Left colon (tissue), 2 donors: ENCODE results near the gene INPP5D. TPM values are rescaled to one million over a fixed set of nuclear protein-coding genes. Genes with fewer than 3 reads are reported as not detected.
"Not testable (repeated sequence)": the region's sequence is repeated elsewhere in the genome, so short reads cannot be mapped to it uniquely, and the experiment has no call there.

ENCODE experiments used
- ATAC-seq: fragments of 200-7000 bp; cut with Tn5 transposase; one replicate; pipeline ENCODE4 v1.9.1; 2020; ENCODE audit warnings: mild to moderate bottlenecking, moderate library complexity
- DNase-seq, 2 donors: peaks; one replicate each; pipeline ENCODE4 v3.0.0-alpha.2; 2020
- intact Hi-C, 2 donors: fragments of 100-400 bp; cut with DNase I in 1 of 2; cut with micrococcal nuclease in 1 of 2; formaldehyde crosslinking; loops; one replicate each; pipeline versions ENCODE4 v1.11.2 to v1.14.0; 2022; cut with DNase I, micrococcal nuclease
- total RNA-seq, 2 donors: library from RNA; stranded (reverse); fragmentation: NEBNext Ultra II Directional; extraction: Animal tissue kit (Norgen Biotek cat#: 25700); gene quantifications; one replicate each; pipeline ENCODE4 v1.2.1, GENCODE V29; 2021
- donor health status: DM: no; HTN: no; CAD: no.
- donor health status: DM: yes; HTN: yes; CAD: no.

INPP5D gene
- total RNA-seq, 2 donors from 2014 or later = 6.6 to 10.6 TPM

- ATAC-seq (peak; percentile 31), DNase-seq (peak; percentile 49 to 64)
- intact Hi-C loops = no loop called here
These were observed 24.3 kb downstream of the INPP5D start for GRCh38 chr2:233084488-233084887.

DNA sequence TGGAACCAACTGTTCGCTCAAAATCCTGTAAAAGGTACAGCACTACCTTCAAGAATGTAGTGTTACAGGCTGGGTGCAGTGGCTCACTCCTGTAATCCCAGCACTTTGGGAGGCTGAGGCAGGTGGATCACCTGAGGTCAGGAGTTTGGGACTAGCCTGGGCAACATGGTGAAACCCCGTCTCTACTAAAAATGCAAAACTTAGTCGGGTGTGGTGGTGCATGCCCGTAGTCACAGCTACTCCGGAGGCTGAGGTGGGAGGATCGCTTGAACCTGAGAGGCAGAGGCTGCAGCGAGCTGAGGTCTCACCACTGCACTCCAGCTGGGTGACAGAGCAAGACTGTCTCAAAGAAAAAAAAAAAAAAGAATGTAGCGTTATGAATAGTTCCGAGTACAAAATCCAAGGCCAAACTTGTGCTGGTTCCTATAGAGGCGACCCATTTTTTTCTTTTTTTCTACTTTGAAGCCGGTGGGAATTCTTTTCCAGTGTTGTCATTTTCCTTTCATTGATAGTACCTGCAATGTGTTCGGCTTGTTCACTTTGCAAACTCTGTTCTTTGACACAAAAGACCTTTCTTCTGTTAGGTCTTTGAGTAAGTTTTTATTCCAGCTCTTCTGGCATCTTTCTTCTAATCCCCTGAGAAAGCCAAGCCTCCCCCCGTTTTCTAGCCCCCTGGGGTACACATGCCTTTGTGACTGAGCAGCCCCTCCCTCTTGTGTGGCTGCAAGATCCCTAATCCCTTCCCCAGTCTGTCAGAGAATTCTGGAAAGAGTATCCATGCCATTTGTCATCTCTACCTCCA, 25.1 kb downstream of the INPP5D start:
- DNase-seq (no peak), ATAC-seq (no peak)
- intact Hi-C loops = no loop called here

DNA sequence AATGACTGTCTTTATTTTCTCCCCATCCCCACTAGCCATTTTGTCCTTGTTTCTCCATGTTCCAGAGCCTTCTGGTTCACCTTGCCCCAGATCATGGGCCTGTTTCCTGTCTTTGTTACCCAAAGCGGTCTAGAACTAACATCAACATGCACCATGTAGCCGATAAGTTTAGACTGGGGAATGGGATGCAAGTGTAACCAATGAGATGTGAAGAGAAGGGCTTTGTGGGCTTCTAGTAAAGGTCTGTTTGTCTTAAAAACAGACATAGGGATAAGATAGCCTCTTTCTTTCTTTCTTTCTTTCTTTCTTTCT, 25.7 kb downstream of the INPP5D start:
- DNase-seq = no peak
- intact Hi-C loops = no loop called here
- no peak for ATAC-seq

- ATAC-seq (no peak), DNase-seq (no peak)
- intact Hi-C loops = no loop called here
These were observed 27.6 kb downstream of the INPP5D start for GRCh38 chr2:233087713-233088112.

- ATAC-seq = no peak
- no peak for DNase-seq
- intact Hi-C loops = no loop called here
These were observed 28.8 kb downstream of the INPP5D start for GRCh38 chr2:233088972-233089345.

DNA sequence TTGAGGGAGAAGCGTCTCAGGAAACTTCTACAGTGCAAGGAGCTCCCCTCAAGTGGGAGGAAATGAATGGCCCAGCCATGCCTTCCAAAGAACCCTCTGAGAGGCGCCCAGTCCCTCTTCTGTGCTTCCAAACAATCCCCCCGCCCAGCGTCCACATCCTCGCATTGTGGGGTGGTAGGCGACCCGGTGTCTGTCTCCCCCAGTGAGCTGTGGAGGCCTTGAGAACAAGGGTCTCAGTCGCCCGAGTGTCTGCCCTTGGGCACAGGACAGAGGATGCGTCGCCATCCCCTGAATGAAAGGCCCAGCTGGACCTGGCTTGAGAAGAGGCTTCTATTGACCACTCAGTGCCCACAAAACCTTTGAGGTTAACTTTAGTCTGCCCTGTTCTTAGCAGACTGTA, 29.7 kb downstream of the INPP5D start:
- DNase-seq = no peak
- intact Hi-C loops = no loop called here
- no peak for ATAC-seq

DNA sequence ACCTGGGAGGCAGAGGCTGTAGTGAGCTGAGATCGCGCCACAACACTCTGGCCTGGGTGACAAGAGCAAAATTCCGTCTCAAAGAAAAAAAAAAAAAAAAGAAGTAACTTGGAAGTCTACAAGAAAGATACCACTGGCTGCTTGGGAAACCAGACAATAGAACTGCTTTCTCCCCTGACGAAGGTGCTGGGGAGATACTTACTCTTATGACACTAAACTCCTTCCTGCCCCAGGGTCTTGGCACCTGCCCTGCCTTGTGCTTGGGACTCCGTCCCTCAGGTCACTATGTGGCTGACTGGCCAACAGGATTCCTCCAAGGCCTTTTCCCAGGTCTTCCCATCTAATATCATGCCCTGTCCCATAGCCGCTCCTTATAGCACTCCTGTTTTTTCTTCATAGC, 30.7 kb downstream of the INPP5D start:
- ATAC-seq = no peak
- intact Hi-C loops = no loop called here
- DNase-seq = no peak

DNA sequence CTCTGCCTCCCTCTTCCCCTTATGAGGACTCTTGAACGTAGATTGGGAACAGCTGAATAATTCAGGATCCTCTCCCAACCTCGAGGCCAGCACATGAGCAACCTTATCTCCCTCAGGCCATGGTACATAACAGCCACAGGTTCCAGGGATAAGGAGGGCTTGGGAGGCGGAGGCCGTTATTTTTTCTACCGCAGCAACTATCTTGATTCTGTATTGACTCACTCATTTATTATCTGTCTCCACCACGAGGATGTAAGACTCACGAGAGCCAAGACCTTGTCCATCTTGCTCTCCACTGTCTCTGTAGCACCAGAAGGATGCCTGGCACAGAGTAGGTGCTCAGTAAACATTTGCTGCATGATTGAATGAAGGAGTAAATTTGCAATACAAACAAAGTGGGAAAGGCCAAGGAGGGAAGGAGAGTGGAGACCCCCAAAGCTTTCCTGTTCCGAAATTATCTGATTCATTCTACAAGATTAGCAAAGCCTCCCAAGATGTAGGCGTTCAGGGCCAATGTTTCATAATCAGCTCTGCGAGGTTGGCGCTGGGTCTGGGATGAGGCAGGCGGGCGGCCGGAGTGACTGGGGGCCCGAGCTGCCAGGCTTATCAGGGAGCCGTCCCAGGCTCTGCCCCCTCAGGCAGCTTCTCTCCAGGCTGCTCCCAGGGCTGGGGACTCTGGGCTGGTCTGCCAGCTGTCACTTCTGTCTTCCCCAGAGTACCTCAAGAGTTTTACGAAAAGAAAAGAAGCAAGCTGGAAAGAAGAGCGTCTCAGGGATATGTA, 31.6 kb downstream of the INPP5D start:
- intact Hi-C loops = no loop called here
- ATAC-seq = no peak
- DNase-seq = no peak

DNA sequence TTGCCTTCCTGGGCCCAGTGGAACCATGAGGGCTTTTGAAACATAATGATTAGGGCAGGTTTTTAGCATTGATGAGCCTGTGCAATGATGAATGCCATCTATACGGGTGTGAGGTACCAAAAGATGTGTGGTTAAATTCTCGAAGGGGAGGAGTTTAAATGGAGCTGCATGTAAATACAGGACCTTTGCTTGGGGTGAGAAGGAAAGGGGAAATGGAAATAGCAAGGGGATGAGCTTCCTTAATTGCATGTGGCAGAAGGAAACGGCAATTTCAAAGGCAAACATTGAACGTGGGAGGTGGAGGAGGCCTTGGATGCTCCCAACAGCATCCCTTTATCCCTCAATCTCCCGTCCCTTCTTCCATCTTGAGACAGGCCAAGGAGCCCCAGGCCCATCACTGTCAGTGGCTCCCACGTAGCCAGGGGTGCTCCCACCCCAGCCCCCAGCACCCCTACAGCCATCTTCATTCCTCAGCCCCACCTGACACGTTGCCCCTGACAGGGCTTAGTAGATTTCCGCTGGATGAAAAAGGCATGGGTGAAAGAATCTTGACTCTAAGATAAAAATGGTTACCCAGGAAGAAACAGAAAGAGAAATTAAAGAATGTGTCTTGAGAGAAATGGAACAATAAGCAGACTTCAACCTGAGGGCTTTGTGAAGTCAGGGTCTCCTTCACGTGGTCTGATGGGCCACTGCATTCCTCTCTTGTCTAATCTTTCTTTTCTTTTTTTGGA, 32.5 kb downstream of the INPP5D start:
- ATAC-seq (no peak), DNase-seq (no peak)
- intact Hi-C loops = no loop called here

DNA sequence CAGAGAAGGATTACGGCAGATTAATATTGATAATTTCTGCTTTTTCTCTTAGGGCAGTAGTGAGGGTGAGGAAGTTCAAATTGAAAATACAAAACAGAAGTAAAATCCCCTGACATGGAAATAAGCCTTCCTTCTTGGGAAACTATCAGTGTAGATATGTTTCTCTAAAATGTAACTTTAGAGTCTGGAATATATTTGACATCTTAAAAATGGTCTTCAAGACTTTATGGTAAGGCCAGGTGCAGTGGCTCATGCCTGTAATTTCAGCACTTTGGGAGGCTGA, 33.0 kb downstream of the INPP5D start:
- intact Hi-C loops = no loop called here
- ATAC-seq = no peak
- DNase-seq = no peak

DNA sequence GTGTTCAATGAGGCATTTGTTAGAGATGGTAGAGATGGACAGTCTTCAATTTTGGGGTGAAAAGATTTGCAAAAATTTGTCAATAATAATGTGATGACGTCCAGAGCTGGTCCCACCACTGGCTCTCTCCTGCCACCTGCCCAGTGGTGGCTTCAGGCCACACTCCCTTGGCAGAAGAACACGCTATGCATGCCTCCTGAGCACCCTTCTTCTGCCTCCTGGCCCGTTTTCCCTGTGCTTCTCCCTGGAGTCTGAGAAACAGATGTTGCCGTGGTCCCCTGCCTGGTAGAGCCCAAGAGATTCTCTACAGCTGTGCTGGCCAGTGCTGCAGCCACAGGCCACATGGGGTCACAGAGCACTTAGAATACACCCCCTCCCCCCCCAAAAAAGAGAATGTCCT, 33.6 kb downstream of the INPP5D start:
- no peak for DNase-seq
- intact Hi-C loops = no loop called here
- ATAC-seq = no peak

- ATAC-seq (no peak), DNase-seq (no peak)
- intact Hi-C loops = no loop called here
These were observed 34.5 kb downstream of the INPP5D start for GRCh38 chr2:233094614-233095013.

- intact Hi-C loops = no loop called here
- ATAC-seq = no peak
- DNase-seq = no peak
These were observed 35.9 kb downstream of the INPP5D start for GRCh38 chr2:233096006-233096405.

DNA sequence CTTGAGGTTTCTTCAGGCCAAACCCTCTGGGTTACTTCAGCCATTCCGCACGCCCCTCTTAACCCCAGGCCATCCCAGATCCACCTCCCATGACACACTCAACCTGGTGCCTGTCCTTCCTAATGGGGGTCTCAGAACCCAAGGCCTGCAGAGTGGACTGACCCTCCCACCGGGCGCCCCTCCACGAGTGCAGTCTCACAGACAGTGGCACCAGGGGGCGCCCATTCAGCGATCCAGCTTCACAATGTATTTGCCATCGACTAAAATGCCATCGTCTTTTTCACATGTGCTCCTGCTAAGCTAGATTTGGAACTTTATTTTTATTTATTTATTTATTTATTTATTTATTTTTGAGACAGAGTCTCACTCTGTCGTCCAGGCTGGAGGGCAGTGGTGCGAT, 38.5 kb downstream of the INPP5D start:
- ATAC-seq (peak; percentile 45), DNase-seq (peak in 1 of 2 donors; percentile 57)
- intact Hi-C loops = no loop called here

DNA sequence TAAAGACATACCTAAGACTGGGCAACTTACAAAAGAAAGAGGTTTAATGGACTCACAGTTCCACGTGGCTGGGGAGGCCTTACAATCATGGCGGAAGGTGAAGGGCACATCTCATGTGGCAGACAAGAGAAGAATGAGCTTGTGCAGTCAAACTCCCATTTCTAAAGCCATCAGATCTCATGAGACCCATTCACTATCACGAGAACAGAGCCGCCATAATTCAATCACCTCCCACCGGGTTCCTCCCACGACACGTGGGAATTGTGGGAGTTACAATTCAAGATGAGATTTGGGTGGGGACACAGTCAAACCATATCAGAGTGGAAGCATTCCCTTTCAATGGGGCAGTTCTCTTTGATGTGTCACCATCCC, 39.7 kb downstream of the INPP5D start:
- intact Hi-C loops, DNase-seq, ATAC-seq: not testable (repeated sequence)

DNA sequence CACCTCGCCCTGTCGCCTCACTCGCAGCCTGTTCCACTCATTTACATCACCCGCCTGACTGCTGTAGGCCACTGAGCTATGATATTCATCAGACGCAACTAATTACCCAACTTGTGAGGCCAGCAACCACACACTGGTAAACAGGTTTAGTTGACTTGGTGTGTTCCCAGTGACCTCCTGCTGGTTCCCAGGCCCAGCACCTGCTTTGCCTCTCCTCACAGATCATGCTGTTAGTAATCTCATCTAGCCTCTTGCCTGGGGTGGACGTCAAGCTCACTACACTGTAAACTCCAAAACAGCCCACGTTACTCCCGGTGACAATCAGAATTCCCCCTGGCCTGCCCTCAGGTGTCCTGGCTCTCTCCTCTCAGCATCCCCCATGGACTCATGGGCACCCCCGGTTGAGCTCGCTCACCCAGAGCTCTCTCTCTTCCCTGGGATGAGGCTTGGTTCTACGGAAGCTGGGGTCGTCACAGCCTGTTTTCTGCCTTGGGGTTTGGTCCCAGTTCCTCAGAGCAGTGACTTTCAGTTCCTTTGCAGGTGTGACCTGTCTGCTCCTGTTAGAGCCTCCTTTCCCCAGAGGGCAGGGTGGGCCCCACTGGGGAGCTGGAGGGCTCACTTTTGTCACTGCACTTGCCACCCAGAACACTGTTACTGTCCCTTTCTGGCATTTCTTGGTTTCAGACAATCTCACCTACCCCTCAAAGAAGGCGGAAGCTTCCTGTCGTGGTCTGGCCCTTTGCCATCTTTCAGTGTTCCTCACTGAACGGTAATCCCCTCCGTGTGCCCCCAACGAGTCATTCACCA, 40.3 kb downstream of the INPP5D start:
- intact Hi-C loops = no loop called here
- DNase-seq = peak in 1 of 2 donors; percentile 31

DNA sequence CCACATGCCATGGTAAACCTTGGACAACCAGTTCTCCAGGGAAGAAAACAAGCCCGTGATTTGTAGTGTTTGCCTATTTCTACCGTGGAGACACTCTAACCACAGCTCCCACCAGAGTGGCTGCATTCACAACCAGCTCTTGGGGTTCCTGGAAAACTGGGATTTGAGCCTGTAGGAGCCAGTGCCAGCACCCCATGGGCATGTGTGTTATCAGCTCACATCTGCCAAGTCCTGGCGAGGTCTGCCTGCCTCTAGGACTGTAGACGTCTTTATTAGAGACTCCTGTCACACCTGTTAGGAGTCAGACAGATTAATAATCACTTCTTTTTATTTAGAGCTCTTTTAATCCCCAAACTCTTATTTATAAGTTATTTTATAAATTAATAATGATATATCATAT, 41.0 kb downstream of the INPP5D start:
- intact Hi-C loops = no loop called here
- ATAC-seq = no peak
- no peak for DNase-seq

More for the DNA sequence above, 40.3 kb downstream of the INPP5D start:
- no peak for ATAC-seq

DNA sequence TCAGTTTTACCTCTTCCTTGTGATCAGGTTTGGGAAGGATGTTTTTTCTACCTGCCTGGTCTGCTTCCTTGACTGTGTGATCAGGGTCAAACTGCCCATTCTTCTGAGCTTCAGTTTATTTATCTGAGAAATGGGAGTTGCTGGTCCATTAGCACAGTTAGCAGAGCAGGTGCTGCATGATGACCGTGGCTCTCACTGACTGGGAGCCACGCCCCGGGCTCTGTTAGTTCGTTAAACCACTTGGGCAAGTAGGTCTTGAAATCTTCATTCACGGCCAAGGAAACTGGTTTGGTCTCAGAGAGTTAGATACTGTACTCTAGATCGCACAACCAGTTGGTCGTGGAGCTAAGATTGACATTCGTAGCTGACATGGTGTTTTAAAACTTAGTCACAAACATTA, 41.7 kb downstream of the INPP5D start:
- no peak for DNase-seq
- intact Hi-C loops = no loop called here
- no peak for ATAC-seq

GRCh38 chr2:233105156-233105895, 45.2 kb downstream of the INPP5D start:
- ATAC-seq (no peak), DNase-seq (no peak)
- intact Hi-C loops = no loop called here
